ENCODE results near the gene COA1.
"Not testable (repeated sequence)": the region's sequence is repeated elsewhere in the genome, so short reads cannot be mapped to it uniquely, and the experiment has no call there.

COA1 gene

DNA sequence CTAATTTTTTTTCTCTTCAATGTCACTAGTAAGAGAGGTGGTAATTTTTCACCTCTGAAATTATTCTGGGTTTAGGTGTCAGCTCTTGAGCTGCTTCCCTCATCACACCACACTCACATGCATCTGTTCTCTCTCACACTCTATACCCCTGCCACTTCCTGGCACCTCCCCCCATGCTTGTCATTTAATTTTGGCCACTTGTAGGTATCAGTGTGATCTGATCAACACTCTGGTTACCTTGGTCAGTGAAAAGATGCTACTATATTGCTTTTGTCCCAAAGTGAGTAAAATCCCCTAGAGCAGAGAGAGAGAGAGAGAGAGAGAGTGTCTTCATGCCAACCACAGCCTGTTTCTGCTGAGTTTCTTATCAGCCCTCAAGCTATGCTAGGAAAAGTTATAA is 103.9 kb downstream of the COA1 start:
- DNase-seq = no peak

DNA sequence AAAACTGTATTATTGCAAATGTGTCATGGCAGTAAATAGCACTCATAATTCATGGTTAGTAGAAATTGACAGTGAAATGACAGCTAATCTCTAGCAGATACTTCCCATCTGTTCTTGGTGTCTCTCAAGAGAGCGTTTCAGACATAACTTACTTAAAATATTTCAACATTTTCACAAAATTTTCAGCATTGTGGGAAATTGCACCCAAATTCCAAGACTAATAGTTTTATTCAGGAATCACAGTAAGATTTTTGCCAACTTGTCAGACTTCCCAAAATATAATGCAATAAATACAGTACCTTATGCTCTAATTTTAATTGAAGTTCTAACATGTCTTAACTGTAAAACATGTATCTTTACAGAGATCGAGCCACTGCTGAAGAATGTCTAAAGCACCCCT is 105.2 kb downstream of the COA1 start:
- no peak for DNase-seq

DNA sequence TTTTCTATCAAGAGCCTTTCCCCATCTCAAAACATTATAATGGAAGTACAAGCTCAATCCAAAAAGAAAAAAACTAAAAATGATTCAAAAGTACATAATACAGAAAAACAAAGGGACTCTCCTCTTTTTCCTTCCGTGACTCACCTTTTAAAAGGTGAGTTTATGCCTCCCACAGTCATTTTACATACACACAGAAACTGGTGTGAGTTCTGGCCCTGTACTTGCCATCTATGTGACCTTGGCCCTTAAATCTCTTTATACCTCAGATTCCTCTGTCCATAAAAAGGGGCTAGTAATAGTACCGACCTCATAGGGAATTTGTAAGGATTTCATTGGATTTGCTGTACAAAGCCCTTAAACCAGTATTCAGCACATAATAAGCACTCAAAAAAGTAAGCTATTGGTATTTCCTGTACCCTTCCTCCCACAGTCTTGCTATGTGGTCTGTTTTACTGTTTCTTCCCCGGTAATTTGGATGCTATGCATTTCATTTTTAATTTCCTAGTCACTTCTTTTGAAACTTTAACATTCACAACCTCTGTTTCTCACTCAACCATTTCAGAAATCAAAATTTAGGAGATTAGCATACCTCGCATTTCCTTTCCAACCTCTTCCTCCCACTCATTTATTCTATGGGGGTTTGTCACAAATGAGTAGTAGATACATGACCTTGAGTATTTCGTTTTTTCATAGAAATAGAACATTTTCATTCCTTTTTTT is 107.4 kb downstream of the COA1 start:
- no peak for DNase-seq

DNA sequence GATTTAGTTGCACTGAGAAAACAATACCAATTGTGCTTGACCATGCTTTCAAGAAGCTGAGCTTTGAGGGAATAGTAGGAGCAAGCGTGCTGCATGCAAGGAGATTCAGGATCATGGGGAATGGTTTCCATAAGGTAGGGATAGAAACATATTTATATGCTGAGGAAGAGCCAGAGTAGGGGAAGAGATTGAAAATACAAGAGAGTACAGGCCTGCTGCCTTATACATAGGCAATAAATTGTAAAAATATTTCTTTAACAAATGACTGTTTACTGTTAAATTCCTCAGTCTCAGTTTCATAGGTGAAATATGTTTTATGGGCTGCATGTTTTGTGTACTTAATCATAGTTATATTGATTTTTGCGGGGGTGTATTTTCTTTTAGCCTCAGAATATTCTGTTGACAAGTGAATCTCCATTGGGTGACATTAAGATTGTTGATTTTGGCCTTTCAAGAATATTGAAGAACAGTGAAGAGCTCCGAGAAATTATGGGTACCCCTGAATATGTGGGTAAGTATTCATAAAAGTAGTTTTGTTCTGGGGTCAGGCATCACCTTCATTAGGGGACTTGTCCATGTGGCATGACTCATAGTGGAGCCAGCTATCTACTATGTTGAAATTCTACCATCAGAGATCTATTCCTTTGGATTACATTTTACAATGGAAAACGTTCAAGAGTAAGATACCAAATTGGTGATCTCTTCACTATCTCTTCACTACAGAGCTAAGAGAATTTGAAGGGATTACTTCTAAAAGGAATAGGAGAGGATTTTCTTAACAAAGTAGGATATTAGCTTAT is 109.9 kb downstream of the COA1 start:
- DNase-seq = no peak

- no peak for DNase-seq
Measured at GRCh38 chr7:43618073-43618472, 111.2 kb downstream of the COA1 start.

- no peak for DNase-seq
Measured at GRCh38 chr7:43616977-43617376, 112.3 kb downstream of the COA1 start.

GRCh38 chr7:43615558-43616145 is 113.7 kb downstream of the COA1 start:
- no peak for DNase-seq

DNA sequence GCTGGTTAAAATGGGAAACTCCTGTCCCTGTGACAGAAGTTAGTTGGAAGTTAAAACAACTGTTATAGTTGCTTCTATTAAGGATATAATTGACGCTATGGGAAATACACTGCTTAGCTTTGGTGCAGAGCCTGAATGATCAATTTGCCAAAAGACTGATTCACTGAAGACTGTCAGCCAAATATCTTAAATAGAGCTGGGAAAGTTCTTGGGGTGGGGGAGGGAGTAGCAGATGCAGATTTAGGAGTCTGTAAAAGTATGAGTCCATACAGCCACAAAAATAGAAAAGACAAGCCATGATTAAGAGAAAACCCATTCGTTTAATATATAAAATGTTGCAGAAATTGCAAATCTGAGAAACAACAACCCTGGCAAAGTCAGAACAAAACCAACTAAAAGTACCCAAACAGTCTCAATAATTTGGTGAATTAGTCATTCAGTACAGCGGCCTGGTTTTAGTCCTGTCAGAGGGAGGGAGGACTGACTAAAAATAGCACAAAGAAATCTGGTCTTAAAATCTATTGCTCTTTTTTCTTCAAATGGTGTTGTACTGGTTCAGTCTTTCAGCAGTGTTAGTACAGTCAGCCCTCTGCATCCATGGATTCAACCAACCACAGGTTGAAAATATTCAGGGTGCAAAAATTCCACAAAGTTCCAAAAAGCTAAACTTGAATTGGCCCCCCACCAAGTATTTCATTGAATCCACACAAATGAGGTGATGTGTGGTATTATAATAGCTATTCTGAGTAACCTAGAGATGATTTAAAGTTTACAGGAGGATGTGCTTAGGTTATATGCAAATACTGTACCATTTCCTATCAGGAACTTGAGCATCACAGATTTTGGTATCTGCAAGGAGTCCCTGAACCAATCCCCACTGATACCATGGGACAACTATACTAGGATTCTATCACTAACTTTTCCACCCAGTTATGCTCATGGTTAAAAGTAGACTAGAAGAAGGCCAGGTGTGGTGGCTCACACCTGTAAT is 116.4 kb downstream of the COA1 start:
- no peak for DNase-seq

- DNase-seq = no peak
Measured at GRCh38 chr7:43612128-43612527, 117.2 kb downstream of the COA1 start.

- no peak for DNase-seq
Measured at GRCh38 chr7:43609097-43609496, 120.2 kb downstream of the COA1 start.

- DNase-seq = no peak
Measured at GRCh38 chr7:43604251-43604650, 125.1 kb downstream of the COA1 start.

GRCh38 chr7:43602256-43602655 is 127.1 kb downstream of the COA1 start:
- peak in 1 of 2 experiments; percentile 20 for DNase-seq

DNA sequence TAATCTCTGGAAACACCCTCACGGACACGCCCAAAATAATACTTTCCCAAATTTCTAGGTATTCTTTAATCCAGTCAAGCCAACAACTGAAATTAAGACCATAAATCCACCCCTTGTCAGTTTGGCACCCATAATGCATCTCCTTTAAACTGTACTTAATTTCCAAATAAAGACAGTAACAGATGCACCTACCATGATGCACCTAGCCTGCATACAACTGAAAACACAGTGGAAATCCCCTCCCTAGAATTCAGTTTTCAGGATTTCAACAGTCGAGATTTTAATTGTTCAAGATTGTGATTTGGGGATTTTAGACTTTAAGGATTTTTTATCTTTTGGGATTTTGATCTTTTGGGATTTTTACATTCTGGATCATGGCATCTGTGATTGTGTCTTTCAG is 129.3 kb downstream of the COA1 start:
- no peak for DNase-seq

DNA sequence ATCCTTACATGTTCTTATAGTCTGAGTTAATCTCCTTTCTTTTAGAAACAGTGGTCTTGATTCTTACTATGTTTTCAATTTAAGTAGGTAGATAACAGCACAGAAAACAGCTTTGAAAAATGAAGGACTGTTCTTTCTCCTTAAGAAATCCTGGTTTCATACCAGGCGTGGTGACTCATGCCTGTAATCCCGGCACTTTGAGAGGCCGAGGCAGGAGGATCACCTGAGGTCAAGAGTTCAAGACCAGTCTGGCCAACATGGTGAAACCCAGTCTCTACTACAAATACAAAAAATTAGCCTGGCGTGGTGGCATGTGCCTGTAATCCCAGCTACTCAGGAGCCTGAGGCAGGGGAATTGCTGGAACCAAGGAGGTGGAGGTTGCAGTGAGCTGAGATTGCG is 132.9 kb downstream of the COA1 start:
- not testable (repeated sequence) for DNase-seq

DNA sequence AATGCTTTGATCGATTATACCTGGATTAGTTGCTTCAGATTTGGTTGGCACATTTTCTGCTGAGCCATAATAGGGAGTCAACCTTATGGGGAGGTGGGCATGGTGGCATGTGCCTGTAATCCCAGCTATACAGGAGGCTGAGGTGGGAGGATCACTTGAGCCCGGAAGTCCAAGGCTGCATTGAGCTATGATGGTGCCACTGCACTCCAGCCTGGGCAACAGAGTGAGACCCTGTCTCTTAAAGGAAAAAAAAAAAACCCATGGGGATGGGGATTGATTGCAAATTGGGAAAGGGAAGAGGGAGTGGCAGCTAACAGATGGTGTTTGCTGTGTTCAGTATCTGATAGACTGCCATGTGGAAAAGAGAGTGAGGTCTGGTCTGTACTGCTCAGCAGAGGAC is 135.3 kb downstream of the COA1 start:
- DNase-seq = no peak

- no peak for DNase-seq
Measured at GRCh38 chr7:43593010-43593409, 136.3 kb downstream of the COA1 start.

- DNase-seq = no peak
Measured at GRCh38 chr7:43592326-43592725, 137.0 kb downstream of the COA1 start.

GRCh38 chr7:43591558-43592180 is 137.7 kb downstream of the COA1 start:
- no peak for DNase-seq

- DNase-seq = no peak
Measured at GRCh38 chr7:43590862-43591557, 138.3 kb downstream of the COA1 start.

GRCh38 chr7:43589728-43590127 is 139.6 kb downstream of the COA1 start:
- DNase-seq = no peak
